ENCODE data around the gene CACNA2D1. TPM values are rescaled to one million over a fixed set of nuclear protein-coding genes. Genes with fewer than 3 reads are reported as not detected.

The CACNA2D1 gene
- polyA plus RNA-seq, 2 of the 4 experiments (the other 2 are of a cell fraction), result 18.0 to 32.9 TPM

DNA sequence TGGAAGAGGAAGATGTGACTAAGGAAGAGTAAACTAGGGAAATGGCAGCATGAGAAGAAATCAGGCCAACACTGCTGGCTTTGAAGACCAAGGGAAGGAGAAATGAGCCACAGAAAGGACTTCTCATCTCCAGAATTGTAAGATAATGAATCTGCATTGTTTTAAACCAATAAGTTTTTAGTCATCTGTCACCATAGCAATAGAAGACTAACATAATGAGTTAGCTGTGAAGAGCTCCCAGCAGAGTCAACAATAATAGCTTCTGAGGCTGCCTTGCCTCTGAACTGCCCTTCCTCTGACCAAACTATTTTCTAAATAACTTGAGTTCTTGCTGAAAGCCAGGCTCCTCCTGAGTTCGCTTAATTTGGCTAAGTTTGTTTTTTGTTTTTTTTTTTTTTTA, 103.6 kb downstream of the CACNA2D1 start:
- TF ChIP-seq CEBPB (IDR thresholded peaks at IDR 0.05) (no peak), RAD21 (conservative IDR thresholded peaks at IDR 0.05 in 1 of 2, IDR thresholded peaks at IDR 0.05 in 1 of 2) (no peak), TFCP2L1 (CRISPR knock-in tag; IDR thresholded peaks at IDR 0.05) (no peak), MYC (IDR thresholded peaks at IDR 0.05; ENCODE audit: borderline replicate concordance, low read length) (no peak), HOXB5 (CRISPR knock-in tag; IDR thresholded peaks at IDR 0.05) (no peak), CBX8 (IDR thresholded peaks at IDR 0.05) (no peak), NPAS2 (CRISPR knock-in tag; IDR thresholded peaks at IDR 0.05; ENCODE audit: borderline replicate concordance) (no peak), POLR2AphosphoS2 (conservative IDR thresholded peaks at IDR 0.05; ENCODE audit: low read length) (no peak), JUN (IDR thresholded peaks at IDR 0.05) (no peak), EHMT2 (IDR thresholded peaks at IDR 0.05; ENCODE audit: low read depth) (no peak), ZC3H11A (IDR thresholded peaks at IDR 0.05) (no peak), NR3C1 (IDR thresholded peaks at IDR 0.05) (no peak)
- TF ChIP-seq, protein P1, sequence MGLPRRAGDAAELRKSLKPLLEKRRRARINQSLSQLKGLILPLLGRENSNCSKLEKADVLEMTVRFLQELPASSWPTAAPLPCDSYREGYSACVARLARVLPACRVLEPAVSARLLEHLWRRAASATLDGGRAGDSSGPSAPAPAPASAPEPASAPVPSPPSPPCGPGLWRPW (IDR thresholded peaks at IDR 0.05), result no peak
- TF ChIP-seq, protein P2, sequence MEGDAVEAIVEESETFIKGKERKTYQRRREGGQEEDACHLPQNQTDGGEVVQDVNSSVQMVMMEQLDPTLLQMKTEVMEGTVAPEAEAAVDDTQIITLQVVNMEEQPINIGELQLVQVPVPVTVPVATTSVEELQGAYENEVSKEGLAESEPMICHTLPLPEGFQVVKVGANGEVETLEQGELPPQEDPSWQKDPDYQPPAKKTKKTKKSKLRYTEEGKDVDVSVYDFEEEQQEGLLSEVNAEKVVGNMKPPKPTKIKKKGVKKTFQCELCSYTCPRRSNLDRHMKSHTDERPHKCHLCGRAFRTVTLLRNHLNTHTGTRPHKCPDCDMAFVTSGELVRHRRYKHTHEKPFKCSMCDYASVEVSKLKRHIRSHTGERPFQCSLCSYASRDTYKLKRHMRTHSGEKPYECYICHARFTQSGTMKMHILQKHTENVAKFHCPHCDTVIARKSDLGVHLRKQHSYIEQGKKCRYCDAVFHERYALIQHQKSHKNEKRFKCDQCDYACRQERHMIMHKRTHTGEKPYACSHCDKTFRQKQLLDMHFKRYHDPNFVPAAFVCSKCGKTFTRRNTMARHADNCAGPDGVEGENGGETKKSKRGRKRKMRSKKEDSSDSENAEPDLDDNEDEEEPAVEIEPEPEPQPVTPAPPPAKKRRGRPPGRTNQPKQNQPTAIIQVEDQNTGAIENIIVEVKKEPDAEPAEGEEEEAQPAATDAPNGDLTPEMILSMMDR (IDR thresholded peaks at IDR 0.05), result no peak
- no peak for DNase-seq (ENCODE audit: low read depth in 1 of 2, low spot score in 1 of 2)
- ChIA-PET CTCF (no interaction called here), POLR2A (no interaction called here)
- 74% methylated on average over 1 of the region's 1 CpG for WGBS (ENCODE audit: missing lambda C conversion rate)
- H3K4me2 ChIP-seq, result no peak overlapping the region
- no peaks in the 10 kb centered on the region for H3K9me3 ChIP-seq
- FAIRE-seq, result no peak
- no peak for ATAC-seq
- no peaks in the 10 kb centered on the region for H3K4me1 ChIP-seq
- no peak overlapping the region for H3K4me3 ChIP-seq
- H3K27ac ChIP-seq, result no peak overlapping the region

DNA sequence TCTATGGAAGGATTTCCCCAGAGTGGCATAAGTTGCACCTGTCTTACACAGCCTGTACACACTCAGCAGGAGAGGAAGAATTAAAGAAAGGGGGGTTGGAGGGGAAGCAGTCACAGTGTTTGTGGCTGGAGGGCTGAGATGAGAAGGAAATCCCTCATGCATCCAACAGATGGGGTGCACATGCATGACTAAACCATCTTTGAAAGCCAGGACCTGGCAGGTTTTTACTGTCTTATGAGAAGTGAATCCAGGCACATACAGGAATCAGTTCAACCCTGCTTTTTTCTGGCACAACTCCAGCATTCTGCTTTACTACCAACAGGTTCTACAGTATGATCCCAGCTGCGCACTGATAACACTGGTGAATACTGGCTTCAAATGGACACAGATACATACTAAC, 107.7 kb downstream of the CACNA2D1 start:
- Histone ChIP-seq H3K4me2 (no peak overlapping the region), H3K9me3 (no peaks in the 10 kb centered on the region), H3K27ac (no peak overlapping the region), H3K4me3 (no peak overlapping the region), H3K4me1 (no peaks in the 10 kb centered on the region)
- no peak for TF ChIP-seq MAFK (IDR thresholded peaks at IDR 0.05; ENCODE audit: partially characterized antibody)
- ATAC-seq (peak in 1 of 2 experiments; percentile 43; a peak in 3 of 6 replicates), FAIRE-seq (no peak), DNase-seq (ENCODE audit: low read depth in 1 of 2, low spot score in 1 of 2) (peak in 1 of 2 experiments; percentile 28)
- 84% methylated on average over 1 of the region's 1 CpG for WGBS (ENCODE audit: missing lambda C conversion rate)
- CTCF ChIA-PET, result no interaction called here
- POLR2A ChIA-PET, result no interaction called here

DNA sequence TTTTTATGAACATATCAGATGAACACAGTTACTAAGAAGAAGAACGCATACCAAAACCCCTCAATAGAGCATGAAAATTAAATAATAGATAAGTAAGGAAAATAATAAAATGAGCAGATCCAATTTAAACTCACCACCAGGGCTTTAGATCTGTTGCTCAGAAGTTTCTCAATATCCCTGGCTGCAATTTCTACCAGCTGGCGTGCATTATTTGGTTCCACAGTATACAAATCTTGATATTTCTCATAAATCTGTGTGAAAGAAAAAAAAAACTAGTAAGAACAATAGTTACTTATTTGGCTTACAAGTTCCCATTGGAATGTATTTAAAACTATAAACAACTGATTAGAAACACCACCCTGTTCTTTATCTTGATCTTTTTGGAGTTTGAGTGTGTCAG, 108.6 kb downstream of the CACNA2D1 start:
- ChIA-PET CTCF (no interaction called here), POLR2A (no interaction called here)
- Histone ChIP-seq H3K4me1 (no peaks in the 10 kb centered on the region), H3K4me3 (no peak overlapping the region), H3K9me3 (no peaks in the 10 kb centered on the region), H3K4me2 (no peak overlapping the region), H3K27ac (no peak overlapping the region)
- TF ChIP-seq TFCP2L1 (CRISPR knock-in tag; IDR thresholded peaks at IDR 0.05) (no peak), FOSB (CRISPR knock-in tag; IDR thresholded peaks at IDR 0.05) (no peak), MYC (IDR thresholded peaks at IDR 0.05; ENCODE audit: borderline replicate concordance, low read length) (no peak), NR3C1 (IDR thresholded peaks at IDR 0.05) (no peak), JUNB (IDR thresholded peaks at IDR 0.05) (no peak), RARB (CRISPR knock-in tag; IDR thresholded peaks at IDR 0.05) (no peak), MAZ (IDR thresholded peaks at IDR 0.05; ENCODE audit: borderline replicate concordance, low read depth, low read length) (no peak), SMC3 (IDR thresholded peaks at IDR 0.05) (no peak), NPAS2 (CRISPR knock-in tag; IDR thresholded peaks at IDR 0.05; ENCODE audit: borderline replicate concordance) (no peak)
- TF ChIP-seq, protein P2 (IDR thresholded peaks at IDR 0.05), result no peak
- WGBS (ENCODE audit: missing lambda C conversion rate), result 89% methylated on average over 2 of the region's 2 CpGs
- no peak for ATAC-seq
- no peak for FAIRE-seq
- no peak for DNase-seq (ENCODE audit: low read depth in 1 of 2, low spot score in 1 of 2)
